ENCODE data around the gene COPRS.
"Not testable (repeated sequence)": the region's sequence is repeated elsewhere in the genome, so short reads cannot be mapped to it uniquely, and the experiment has no call there.

The COPRS gene

DNA sequence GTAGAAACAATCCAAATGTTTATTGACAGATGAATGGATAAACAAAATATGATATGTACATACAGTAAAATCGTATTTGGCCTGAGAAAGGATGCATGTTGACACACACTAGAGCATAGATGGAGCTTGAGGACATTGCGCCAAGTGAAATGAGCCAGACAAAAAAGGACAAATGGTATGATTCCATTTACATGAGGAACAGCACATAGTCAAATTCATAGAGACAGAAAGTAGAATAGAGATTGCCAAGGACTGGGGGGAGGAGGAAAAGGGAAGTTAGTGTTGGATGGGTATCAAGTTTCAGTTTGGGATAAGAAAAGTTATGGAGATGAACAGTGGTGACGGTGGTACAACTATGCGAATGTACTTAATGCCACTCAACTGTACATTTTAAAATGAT is 47.9 kb downstream of the COPRS start:
- no peak for DNase-seq (ENCODE audit: low read depth)
- no peak overlapping the region for H3K4me3 ChIP-seq (ENCODE audit: control insufficient read depth, low read depth, low read length)
- TF ChIP-seq, protein P1, sequence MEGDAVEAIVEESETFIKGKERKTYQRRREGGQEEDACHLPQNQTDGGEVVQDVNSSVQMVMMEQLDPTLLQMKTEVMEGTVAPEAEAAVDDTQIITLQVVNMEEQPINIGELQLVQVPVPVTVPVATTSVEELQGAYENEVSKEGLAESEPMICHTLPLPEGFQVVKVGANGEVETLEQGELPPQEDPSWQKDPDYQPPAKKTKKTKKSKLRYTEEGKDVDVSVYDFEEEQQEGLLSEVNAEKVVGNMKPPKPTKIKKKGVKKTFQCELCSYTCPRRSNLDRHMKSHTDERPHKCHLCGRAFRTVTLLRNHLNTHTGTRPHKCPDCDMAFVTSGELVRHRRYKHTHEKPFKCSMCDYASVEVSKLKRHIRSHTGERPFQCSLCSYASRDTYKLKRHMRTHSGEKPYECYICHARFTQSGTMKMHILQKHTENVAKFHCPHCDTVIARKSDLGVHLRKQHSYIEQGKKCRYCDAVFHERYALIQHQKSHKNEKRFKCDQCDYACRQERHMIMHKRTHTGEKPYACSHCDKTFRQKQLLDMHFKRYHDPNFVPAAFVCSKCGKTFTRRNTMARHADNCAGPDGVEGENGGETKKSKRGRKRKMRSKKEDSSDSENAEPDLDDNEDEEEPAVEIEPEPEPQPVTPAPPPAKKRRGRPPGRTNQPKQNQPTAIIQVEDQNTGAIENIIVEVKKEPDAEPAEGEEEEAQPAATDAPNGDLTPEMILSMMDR (IDR thresholded peaks at IDR 0.05; ENCODE audit: control insufficient read depth, insufficient read depth, low read depth, low read length, missing control alignments), result no peak

DNA sequence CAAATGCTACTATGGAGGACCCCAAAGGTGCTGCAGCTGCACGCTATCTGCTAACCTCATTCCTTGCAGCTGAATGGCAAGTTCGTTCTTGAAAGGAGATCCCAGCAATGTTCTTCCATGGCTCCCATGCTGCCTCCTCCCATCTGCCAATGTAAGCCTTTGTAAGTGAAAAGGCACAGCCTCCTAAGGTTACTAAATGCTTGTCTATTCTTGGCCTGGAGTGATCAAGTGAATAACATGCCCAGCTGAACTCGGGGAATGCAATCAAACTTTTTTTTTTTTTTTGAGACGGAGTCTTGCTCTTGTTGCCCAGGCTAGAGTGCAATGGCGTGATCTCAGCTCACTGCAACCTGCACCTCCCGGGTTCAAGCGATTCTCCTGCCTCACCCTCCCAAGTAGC is 49.2 kb downstream of the COPRS start:
- not testable (repeated sequence) for DNase-seq (ENCODE audit: low read depth); H3K4me3 ChIP-seq (ENCODE audit: control insufficient read depth, low read depth, low read length)

DNA sequence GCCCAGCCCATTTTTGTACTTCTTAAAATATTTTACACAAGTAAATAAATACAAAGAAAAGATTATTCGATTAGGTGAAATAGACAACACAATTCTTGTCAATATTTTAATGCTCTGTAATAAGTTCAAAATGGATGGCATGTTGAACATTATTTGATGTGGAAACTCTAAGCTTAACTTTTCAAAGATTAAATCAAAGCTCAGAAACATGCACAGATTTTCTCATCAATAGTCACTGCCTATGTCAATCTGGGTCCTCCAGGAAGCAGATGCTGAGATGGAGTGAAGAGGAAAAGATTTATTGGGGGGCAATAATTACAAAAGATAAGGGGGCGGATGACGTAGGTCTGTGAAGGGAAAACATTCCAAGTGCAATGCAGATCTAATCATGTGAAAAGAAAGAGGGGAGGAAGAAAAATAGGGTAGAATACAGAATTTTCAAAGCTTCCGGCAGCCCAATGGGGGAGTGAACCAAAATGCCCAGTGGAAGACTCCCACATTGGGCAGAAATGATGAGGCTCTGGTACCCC is 50.5 kb downstream of the COPRS start:
- TF ChIP-seq, protein P1 (IDR thresholded peaks at IDR 0.05; ENCODE audit: control insufficient read depth, insufficient read depth, low read depth, low read length, missing control alignments), result no peak
- no peak overlapping the region for H3K4me3 ChIP-seq (ENCODE audit: control insufficient read depth, low read depth, low read length)
- no peak for DNase-seq (ENCODE audit: low read depth)

DNA sequence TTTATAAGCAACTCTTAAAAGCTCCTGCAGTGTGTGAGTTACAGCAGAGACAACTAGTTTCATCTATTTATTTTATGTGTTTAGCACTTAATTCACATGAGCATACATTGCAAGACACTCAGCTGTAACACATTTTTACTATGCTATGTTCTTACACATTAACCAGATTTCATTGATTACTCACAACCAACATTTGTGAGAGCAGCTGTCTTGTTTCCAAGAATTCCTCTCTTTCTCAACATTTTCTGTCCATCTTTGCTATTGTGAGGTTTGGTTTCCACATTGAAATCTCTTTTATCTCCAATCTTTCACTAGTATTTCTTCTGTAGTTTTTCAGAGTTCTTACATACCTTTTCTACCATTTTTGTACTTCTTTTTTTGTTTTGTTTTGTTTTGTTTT is 51.2 kb downstream of the COPRS start:
- TF ChIP-seq, protein P1 (IDR thresholded peaks at IDR 0.05; ENCODE audit: control insufficient read depth, insufficient read depth, low read depth, low read length, missing control alignments), result no peak
- H3K4me3 ChIP-seq (ENCODE audit: control insufficient read depth, low read depth, low read length), result no peak overlapping the region
- DNase-seq (ENCODE audit: low read depth), result no peak

DNA sequence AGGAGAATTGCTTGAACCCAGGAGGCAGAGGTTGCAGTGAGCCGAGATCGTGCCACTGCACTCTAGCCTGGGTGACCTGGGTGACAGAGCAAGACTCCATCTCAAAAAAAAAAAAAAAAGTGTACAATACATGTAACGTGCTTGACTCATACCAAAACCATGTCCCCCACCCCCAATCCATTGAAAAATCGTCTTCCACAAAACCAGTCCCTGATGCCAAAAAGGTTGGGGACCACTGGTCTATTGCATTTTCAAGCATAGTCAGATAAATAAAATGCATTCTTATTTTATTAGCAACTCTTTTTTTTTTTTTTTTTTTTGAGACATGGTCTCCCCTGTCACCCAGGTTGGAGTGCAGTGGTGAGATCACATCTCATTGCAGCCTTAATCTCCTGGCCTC is 52.1 kb downstream of the COPRS start:
- no peak overlapping the region for H3K4me3 ChIP-seq (ENCODE audit: control insufficient read depth, low read depth, low read length)
- no peak for DNase-seq (ENCODE audit: low read depth)
- TF ChIP-seq, protein P1 (IDR thresholded peaks at IDR 0.05; ENCODE audit: control insufficient read depth, insufficient read depth, low read depth, low read length, missing control alignments), result no peak

DNA sequence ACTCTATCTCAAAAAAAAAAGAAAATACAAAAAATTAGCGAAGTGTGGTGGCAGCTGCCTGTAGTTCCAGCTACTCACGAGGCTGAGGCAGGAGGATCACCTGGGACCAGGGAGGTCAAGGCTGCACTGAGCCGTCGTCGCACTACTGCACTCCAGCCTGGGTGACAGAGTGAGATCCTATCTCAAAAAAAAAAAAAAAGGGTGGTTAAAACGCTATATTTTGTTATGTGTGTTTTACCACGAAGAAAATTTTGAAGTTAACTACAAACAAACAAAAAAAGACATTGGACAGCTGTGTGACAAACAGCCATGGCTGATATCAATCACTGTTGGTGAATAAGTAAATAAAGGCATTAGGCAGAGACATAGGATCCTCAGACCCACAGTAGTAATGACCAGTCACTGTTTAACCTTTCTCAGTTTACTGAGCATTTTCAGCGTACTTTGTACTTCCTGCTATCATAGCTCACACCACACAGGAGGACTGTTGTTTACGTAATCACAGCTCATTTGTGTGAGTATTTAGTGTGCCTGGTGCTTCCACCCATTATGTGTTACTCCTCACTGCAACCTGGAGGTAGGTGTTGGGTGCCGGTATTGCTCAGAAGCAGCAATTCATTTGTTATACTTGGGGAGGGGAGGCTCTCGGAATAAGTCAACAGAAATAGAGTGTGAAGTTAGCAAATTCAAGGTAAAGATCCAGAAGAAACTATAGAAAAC is 55.4 kb downstream of the COPRS start:
- no peak overlapping the region for H3K4me3 ChIP-seq (ENCODE audit: control insufficient read depth, low read depth, low read length)
- DNase-seq (ENCODE audit: low read depth), result no peak
- TF ChIP-seq, protein P1 (IDR thresholded peaks at IDR 0.05; ENCODE audit: control insufficient read depth, insufficient read depth, low read depth, low read length, missing control alignments), result no peak

DNA sequence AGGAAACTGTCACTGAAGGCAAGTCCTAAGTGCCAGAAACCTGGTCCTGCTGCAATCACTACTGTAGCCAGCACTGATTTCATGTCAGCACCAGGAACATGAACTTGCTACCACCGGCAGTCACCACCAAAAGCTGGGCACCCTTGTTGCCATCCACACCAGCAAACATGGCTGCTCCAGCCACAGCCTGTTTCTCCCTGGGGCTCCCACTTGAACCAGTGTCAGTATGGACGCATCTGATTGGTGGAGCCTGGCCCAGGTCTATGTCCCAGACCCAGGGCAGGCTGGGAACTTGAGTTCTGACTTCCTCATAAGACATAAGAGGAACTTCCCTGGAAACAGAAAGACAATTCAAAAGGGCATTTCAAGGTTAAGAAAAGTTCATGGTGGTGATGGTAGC is 56.5 kb downstream of the COPRS start:
- TF ChIP-seq, protein P1 (IDR thresholded peaks at IDR 0.05; ENCODE audit: control insufficient read depth, insufficient read depth, low read depth, low read length, missing control alignments), result no peak
- H3K4me3 ChIP-seq (ENCODE audit: control insufficient read depth, low read depth, low read length), result no peak overlapping the region
- no peak for DNase-seq (ENCODE audit: low read depth)
